A549 (cell line): ENCODE data around the gene UTF1.

Source experiments
- CTCF ChIP-seq: fragments of >200 bp; sonication (Bioruptor Twin); formaldehyde crosslinking; IDR thresholded peaks from 3 replicates; pipeline ENCODE4 v1.5.1; 2016
- HOXA7 ChIP-seq: fragments of 250-450 bp; sonication (Bioruptor Pico); IDR thresholded peaks from 2 replicates; pipeline ENCODE4 v1.5.0; 2020; ENCODE audit warnings: mild to moderate bottlenecking, moderate library complexity
- MAX ChIP-seq: IDR thresholded peaks from 2 replicates; pipeline ENCODE4 v1.6.1; 2012
- POLR2A ChIP-seq: IDR thresholded peaks from 2 replicates; pipeline ENCODE4 v1.6.1; 2012; ENCODE audit warnings: mild to moderate bottlenecking, low read length
- USF2 ChIP-seq: fragments of 450-650 bp; IDR thresholded peaks from 2 replicates; pipeline ENCODE4 v1.6.1; 2014; ENCODE audit warnings: antibody characterized with exemption

- no peak for TF ChIP-seq CTCF
- TF ChIP-seq USF2, result no peak
- TF ChIP-seq MAX, result no peak
- TF ChIP-seq POLR2A, result no peak
- TF ChIP-seq HOXA7 (CRISPR knock-in tag), result no peak
These were observed 5.9 kb upstream of the UTF1 start for GRCh38 chr10:133224076-133224475.
